Measurements from ENCODE around the gene SIRT3. TPM values are rescaled to one million over a fixed set of nuclear protein-coding genes. Genes with fewer than 3 reads are reported as not detected.

Gene SIRT3
- total RNA-seq, 2 donors from 2014 or later = 22.1 to 22.6 TPM

GRCh38 chr11:203945-204586 is 32.1 kb downstream of the SIRT3 start:
- intact Hi-C loops (cut with DNase I) = no loop called here
- Histone ChIP-seq H3K9me3 (no peaks in the 10 kb centered on the region), H3K36me3 (replicated peaks in 1 of 2; ENCODE audit: insufficient read depth in 1 of 2, low read depth in 2 of 2) (peaks cover 0 to 6% of the 10 kb centered on the region in 2 donors), H3K4me1 (peaks cover 29% of the 10 kb centered on the region), H3K4me3 (no peak overlapping the region), H3K27ac (no peak overlapping the region), H3K27me3 (no peaks in the 10 kb centered on the region)
- TF ChIP-seq CTCF (IDR thresholded peaks at IDR 0.05) = no peak
- no peak for TF ChIP-seq POLR2A (IDR thresholded peaks at IDR 0.05)
- DNase-seq (peak in 1 of 4 donors; percentile 12), ATAC-seq (no peak)
- WGBS, 2 donors = 85 to 92% methylated on average over 3 to 4 of the region's 4 CpGs

GRCh38 chr11:203056-203944 is 32.8 kb downstream of the SIRT3 start:
- ATAC-seq (no peak), DNase-seq (peak in 1 of 4 donors; percentile 7)
- intact Hi-C loops (cut with DNase I) = no loop called here
- H3K9me3 ChIP-seq = no peaks in the 10 kb centered on the region
- TF ChIP-seq CTCF (IDR thresholded peaks at IDR 0.05) (no peak), POLR2A (IDR thresholded peaks at IDR 0.05) (no peak)
- 87 to 95% methylated on average over 7 of the region's 7 CpGs for WGBS, 2 donors
- peaks cover 29% of the 10 kb centered on the region for H3K4me1 ChIP-seq
- peaks cover 0 to 6% of the 10 kb centered on the region in 2 donors for H3K36me3 ChIP-seq (replicated peaks in 1 of 2; ENCODE audit: insufficient read depth in 1 of 2, low read depth in 2 of 2)
- no peaks in the 10 kb centered on the region for H3K27me3 ChIP-seq
- H3K27ac ChIP-seq = no peak overlapping the region
- H3K4me3 ChIP-seq = no peak overlapping the region

GRCh38 chr11:202490-202889 is 33.7 kb downstream of the SIRT3 start:
- Histone ChIP-seq H3K27me3 (no peaks in the 10 kb centered on the region), H3K4me3 (no peak overlapping the region), H3K36me3 (replicated peaks in 1 of 2; ENCODE audit: insufficient read depth in 1 of 2, low read depth in 2 of 2) (peaks cover 0 to 6% of the 10 kb centered on the region in 2 donors), H3K27ac (no peak overlapping the region), H3K4me1 (peaks cover 29% of the 10 kb centered on the region), H3K9me3 (no peaks in the 10 kb centered on the region)
- TF ChIP-seq CTCF (IDR thresholded peaks at IDR 0.05) (no peak), POLR2A (IDR thresholded peaks at IDR 0.05) (no peak)
- 72 to 88% methylated on average over 8 of the region's 8 CpGs for whole genome bisulfite sequencing, 2 donors
- ATAC-seq = no peak
- DNase-seq = peak in 1 of 4 donors; percentile 8
- intact Hi-C loops (cut with DNase I) = no loop called here

GRCh38 chr11:201966-202365 is 34.2 kb downstream of the SIRT3 start:
- H3K9me3 ChIP-seq = no peaks in the 10 kb centered on the region
- no peaks in the 10 kb centered on the region for H3K27me3 ChIP-seq
- H3K27ac ChIP-seq = no peak overlapping the region
- DNase-seq (no peak), ATAC-seq (no peak)
- H3K36me3 ChIP-seq (replicated peaks in 1 of 2; ENCODE audit: insufficient read depth in 1 of 2, low read depth in 2 of 2) = peaks cover 0 to 6% of the 10 kb centered on the region in 2 donors
- intact Hi-C loops (cut with DNase I) = no loop called here
- no peak overlapping the region for H3K4me3 ChIP-seq
- TF ChIP-seq POLR2A (IDR thresholded peaks at IDR 0.05) = no peak
- no peak for TF ChIP-seq CTCF (IDR thresholded peaks at IDR 0.05)
- 69 to 81% methylated on average over 15 of the region's 15 CpGs for WGBS, 2 donors
- peaks cover 29% of the 10 kb centered on the region for H3K4me1 ChIP-seq

Data from body of pancreas (tissue), 4 donors.